ENCODE results near the gene HIVEP2. TPM values are rescaled to one million over a fixed set of nuclear protein-coding genes. Genes with fewer than 3 reads are reported as not detected.

HIVEP2 gene
- polyA plus RNA-seq, 1 donor: 15.6 TPM

DNA sequence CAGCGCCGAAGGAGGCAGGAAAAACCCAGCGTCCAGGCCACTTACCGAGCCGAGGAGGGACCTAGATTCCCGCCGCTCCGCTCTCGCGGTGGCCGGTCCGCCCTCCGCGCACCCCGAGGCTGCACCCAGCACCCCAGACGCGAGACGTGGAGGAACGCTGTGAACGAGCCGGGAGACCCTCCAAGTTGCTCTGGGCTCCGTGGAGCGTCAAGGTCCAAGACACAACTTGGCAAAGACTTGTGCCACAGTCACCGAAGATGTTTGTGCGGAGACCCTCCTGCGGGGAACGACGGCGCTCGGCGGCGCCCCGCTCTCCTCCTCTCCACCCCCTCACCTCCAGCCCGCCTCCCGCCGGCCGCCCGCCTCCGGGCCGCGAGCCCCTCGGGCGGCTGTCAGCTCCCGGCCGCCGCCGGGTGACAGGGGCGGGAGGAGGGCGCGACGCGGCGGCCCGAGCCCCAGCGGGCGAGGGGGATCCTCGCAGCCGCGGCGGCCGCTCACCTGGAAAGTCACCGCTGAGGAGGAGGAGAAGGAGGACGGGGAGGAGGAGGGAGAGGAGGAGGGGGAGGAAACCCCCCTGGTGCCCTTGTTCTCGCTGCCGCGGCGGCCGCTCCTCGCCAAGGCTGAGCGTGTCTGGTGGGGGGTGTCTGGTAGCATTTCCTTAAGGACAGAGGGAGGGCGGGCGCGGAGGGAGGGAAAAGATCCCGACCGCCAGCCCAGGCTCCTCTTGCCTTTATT, 637 bp upstream of the HIVEP2 start:
- DNase-seq (ENCODE audit: low read depth): no peak

DNA sequence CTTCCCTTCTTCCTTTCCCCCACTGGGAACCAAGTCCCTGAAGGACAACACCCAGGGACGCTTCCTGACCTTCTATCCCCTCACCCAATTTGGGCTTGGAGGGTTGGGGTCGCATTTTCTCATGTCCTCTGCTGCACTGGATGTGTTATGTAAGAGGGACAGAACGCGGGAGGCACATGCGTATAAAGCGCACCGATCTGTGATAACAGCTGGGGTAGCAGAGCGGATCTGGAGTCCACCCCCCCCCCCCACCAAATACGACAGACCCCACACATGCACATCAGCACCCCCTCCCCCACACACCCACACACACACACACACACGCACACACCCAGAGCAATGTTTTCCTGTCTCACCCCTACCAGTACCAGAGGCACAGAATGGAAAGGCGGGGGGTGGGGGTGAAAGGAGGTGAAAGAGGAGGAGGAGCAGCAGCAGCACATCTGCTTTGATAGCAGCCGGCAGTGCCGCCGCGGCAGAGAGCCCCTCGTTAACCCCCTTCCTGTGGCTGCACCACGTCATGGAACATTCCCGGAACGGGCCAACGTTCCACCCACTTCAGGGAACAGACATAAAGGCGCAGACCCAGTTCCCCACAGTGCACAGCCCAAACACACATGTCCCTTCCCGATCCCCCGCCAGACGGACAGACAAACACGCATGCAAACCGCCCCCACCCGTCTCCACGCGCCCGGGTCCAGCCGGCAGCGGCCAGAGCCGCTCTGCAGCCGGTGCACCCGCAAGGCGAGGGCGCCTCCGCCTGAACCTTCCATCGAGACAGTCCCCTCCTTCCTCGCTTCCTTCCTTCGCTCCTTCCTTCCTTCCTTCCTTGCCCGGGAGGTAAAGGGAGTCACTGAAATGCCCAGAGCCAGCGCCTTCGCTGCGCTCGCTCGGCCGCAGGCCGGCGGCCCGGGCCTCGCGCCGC, 590 bp downstream of the HIVEP2 start:
- no peak for DNase-seq (ENCODE audit: low read depth)

DNA sequence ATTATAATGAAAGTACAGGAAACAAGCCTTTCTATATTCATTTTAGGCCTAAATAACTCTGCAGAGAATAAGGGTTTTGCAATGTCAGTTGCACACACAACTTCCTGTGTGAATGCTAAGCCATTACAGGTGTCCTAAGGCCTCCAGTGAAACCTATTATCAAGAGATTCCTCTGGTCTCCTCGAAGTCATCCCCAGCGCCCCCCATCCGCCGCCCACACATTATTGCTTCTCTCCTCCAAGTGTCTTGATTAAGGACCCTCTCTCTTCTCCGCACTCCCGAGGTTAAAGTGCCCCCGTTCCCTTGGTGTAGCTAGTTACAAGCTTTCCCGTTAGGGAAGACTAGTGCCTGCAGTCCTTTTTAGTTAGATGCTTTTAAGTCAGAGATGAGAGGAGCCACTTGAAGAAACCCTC, 1.3 kb downstream of the HIVEP2 start:
- DNase-seq (ENCODE audit: low read depth): no peak

DNA sequence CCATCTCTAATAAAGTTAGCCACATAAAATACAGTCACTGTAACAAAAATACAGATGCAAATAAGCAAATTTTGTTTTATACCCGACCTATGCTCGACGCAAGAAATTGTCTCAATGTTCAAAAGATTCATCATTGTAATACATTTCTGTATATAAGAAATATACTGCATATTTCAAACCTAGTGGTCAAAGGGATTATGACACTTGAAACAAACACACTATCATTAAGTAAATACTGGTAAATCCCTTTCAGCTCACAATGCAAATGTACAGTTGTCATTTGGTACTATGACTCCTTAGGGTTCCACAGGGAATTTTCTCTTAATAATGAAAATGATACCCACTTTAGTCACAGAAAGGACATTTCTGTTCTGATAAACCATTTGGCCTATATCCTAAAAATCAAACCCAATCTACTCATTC, 2.2 kb downstream of the HIVEP2 start:
- DNase-seq (ENCODE audit: low read depth): no peak

DNA sequence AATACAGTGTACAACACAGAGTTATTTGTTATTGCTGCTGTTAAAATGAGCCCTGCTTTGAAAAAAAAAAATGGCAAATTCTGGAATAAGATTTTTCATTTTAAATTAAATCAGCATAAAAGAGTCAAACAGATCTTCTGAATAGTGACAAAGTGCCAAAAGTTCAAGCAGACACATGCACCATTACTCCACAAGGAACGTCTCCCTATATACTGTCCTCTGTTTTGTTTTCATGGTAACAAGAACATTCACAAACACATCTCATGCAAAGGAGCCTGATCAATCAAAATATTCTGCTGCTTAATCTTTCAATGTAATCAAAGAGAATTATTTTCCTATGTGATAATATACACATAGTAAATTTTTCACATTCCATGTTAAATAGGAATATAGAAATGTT, 2.7 kb downstream of the HIVEP2 start:
- no peak for DNase-seq (ENCODE audit: low read depth)

DNA sequence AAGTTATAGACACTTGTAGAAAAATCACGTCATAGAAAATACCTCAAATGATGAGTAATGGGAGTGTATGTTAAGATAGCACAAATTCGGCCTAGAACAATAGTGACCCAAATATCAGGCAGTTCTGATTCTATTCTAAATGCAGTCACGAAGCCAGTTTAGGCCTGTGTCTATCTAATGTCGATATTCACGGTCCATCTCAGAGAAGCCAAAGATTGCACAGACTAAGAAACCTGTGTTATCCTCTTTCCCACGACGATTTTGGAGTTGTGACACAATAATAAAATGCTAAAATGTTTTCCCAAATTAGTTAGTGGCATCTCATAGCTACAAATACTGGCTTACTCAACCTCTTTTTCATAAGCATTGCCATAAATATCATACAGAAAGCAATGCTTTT, 4.0 kb downstream of the HIVEP2 start:
- DNase-seq (ENCODE audit: low read depth): no peak

DNA sequence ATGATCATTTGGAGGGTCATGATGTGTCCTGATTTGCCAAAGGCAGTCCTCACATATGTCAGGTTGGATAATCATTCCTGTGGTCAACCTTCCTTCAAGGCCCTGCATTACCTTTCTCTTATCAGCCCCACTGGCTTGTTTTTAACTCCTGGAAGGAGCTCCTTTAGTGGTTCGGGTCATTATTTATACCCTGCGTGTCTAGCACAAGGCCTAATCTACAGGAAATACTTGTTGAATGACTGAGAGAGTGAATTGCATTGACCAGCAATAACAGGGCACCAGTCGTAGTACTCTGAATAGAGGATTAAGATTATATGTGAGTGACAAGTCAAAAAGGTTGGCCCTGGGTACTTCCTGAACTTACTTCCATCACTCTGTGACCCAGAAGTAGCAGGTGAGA, 4.5 kb downstream of the HIVEP2 start:
- no peak for DNase-seq (ENCODE audit: low read depth)

DNA sequence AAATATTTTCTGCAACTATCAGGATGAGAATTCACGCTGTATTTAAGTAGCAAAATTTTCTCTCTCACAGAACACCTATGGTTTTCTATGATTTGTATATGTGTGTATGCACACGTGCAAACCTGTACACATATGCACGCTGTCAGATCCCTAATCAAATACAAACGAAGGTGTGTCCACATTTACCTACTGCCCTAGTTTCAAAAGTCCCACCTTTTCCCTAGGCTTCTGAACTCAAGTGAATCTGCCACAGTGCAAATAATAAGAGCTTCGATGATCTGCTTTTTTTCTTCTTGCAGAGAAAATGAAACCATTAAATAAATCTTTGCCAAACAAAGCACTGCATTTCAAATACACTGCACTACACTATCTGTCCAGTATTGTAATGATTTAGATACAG, 6.5 kb downstream of the HIVEP2 start:
- DNase-seq (ENCODE audit: low read depth): no peak

DNA sequence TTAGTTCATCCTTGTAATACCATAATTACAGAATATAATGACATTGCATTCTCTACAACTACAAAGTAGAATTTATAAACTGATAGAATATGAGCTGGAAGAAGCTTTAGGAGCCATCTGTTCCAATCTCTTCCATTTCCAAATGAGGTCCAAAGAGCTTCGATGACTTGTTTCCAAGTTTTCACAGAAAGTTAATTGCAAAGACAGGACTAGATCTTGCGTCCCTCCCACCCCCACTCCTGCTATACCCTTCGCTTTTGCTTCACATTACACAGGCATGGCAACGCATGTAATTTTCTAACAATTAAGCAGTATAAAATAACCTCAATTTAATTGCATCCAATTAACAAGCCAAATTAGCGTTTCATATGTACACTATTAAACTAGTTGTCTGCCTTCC, 7.0 kb downstream of the HIVEP2 start:
- DNase-seq (ENCODE audit: low read depth): no peak

DNA sequence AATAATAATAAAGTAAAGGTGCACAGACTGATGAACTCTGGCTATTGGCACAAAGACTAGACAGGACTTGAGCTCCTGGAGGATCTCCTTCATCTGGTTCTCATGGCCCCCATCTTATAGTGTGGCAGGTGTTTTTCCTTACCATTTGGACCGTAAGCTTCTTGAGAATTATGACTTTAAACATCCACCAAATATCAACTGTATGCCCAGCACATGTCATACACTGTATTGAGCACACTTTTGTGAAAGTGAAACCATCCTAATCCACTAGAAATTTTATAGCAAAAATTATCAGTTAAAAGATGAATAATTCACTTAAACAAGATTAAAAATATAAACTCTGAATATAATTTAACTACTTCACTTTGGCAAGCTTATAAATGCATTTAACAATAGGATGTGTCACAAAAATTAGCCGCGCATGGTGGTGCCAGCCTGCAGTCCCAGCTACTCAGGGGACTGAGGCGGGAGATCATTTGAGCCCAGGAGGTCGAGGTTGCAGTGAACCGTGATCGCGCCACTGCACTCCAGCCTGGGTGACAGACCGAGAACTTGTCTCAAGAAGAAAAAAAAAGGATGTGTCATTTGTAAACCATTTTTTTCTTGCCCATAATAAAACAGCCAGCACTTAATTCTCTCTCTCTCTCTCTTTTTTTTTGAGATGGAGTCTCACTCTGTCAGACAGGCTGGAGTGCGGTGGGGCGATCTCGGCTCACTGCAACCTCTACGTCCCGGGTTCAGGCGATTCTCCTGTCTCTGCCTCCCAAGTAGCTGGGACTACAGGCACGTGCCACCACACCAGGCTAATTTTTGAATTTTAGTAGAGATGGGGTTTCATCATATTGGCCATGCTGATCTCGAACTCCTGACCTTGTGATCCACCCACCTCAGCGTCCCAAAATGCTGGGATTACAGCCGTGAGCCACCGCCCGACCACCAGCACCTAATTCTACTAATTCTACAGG, 9.1 kb downstream of the HIVEP2 start:
- DNase-seq (ENCODE audit: low read depth): no peak

DNA sequence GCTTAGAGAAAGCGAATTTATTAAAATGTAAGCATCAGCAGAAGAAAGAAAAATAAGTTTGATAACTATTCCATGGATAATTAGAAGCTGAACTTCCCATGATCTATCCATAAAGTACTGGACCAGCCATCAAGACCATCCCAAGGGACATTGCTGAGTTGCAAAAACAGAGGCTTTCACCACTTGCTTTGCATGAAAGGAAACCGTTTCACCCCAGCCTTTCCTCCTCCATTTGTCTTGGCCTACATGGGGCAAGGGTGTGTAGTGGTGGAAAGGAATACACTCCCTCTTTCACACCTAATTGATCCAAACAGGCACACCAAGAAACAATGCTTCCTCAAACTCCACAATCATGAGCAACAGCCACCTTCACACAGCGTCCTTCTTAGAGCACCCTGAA, 10.4 kb downstream of the HIVEP2 start:
- no peak for DNase-seq (ENCODE audit: low read depth)

DNA sequence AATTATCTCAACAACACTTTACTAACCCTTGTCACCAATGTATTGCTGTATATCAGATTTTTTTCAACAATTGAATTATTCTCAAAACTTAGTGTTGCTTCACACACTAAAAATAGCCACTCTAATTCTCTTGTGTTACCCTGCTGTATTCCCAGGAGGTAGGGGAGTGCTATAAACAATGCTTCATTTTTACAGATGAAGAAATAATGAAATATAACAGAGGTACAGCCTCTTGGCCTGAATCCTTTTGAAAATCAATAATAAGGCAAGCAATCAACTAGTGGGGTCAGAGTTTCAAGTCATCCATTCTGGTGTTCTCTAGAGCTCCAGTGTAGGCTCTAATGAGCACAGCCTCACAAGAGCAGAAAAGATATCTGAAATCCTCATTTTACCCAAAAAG, 10.9 kb downstream of the HIVEP2 start:
- DNase-seq (ENCODE audit: low read depth): no peak

DNA sequence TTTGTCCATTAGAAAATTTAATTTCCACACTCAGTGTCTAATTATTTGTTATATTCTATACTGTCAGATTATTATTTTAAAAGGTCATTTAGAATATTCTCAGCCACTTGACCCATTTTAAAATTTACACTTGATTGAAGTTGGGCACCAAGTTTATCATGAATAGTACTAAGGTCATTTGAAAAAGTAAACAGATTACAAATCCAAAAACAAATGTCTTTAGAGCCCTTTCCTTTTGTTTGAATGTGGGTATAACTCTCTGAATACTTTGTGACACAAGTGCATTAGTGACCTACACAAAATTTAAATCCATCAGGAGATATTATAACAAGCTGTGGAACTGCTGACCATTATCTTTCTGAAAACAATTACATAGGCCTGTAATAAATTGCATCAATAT, 11.3 kb downstream of the HIVEP2 start:
- no peak for DNase-seq (ENCODE audit: low read depth)

DNA sequence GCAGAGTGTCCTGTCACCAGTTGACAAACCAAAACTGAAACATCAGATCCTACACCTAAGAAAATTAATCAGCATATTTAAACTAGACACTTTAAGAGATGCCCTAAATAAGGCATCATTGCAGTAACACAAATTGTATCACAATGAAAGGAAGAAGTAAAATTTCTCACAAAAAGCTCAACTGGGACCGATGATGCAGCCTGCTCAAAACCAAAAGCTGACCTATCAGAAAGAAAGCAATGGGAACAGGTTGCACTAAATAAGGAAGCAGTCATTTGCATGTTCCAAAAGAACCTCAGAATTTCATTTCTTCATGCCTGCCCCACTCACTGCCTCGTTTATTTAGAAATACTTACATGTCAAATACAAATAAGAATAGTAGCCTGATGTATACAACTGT, 12.1 kb downstream of the HIVEP2 start:
- DNase-seq (ENCODE audit: low read depth): no peak

DNA sequence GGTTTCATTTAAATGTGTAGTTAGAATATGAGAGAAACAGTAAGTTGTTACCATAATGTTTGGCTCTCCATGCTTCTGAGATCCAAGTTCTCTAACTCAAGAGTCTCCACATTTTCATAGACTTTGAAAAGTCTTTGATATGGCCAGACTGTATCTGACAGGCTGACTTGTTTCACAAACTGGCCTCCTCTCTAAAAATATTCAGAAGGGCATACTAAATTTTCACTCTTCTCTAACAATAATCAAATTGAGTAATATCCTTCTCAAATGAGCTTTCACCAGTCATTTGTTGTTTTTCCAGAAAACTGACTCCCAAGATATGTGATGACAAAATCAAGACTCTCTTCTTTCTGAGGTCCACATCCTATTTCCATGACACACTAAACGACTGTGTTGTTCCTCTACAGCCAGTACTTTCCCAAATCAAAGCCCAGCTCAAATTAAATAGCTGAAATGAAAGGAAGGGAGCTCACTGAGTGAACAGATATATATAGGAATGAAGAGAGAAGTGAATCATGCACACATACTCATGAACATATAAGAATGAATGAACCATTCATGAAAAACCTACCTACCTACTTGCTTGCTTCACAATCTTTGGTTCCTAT, 15.1 kb downstream of the HIVEP2 start:
- no peak for DNase-seq (ENCODE audit: low read depth)

DNA sequence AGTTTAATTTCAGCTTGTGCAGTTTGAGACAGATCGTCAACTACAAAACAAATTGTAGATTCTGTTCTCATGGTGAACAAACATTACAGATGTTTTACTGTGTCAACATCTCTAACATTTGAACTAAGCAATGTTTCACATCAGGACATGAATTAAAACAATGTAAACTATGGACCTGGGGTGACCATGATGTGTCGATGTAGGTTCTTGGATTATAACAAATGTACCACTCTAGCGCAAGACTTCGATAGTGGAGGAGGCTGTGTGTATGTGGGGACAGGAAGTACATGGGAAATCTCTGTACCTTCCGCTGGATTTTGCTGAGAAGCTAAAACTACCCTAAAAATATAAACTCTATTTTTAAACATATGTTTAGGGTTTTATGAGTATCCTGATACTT, 17.1 kb downstream of the HIVEP2 start:
- no peak for DNase-seq (ENCODE audit: low read depth)

DNA sequence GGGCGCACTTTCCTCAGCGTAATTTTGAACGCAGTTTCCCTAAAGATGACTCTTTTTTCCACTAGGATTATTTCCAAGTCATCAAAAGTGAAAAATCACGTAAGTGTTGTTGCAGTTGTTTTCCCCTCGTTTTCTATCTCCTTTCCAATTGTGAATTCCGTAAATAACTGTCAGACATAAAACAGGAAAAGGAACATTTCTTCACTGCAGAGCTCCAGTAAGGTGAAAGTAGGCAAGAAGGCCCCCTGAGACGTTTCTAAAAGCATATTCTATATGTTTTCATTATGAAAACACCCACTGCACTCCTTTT, 17.8 kb downstream of the HIVEP2 start:
- DNase-seq (ENCODE audit: low read depth): no peak

DNA sequence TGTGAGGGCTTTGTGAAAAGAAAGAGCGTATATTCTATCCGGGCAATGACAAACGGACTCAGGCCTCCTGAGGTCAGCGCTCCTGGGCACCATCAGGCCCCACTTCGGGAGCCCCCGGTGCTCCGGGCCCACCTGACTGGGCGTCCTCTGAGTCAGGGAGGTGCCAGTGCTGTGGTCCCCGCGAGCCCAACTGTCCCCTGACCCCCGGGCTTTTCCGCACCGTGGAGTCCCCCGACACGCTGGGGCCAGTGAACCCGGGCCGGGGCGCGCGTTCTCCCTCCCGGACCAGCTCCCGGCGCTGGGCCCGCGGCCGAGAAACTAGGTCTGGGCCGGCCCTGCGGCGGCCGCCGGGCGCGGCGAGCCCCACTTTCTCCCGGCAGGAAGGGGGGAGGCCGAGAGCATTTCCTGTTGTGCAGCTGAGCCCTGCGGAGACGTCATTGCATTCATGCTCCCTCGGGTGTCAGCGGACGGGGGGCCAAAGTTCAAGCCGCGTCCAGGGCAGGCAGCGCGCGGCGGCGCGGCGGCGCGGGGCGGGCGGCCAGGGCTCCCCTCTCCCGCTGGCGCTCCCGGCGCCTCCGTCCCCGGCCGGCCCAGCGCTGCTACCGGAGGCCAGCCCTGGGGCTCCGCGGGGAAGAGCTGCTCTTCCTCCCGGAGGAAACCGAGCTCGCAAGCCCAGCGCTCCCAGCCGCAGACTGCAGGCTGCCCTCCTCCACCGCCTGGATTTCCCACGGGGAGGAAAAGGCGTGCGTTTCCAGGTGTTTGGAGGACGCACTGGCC, 18.3 kb downstream of the HIVEP2 start:
- no peak for DNase-seq (ENCODE audit: low read depth)

DNA sequence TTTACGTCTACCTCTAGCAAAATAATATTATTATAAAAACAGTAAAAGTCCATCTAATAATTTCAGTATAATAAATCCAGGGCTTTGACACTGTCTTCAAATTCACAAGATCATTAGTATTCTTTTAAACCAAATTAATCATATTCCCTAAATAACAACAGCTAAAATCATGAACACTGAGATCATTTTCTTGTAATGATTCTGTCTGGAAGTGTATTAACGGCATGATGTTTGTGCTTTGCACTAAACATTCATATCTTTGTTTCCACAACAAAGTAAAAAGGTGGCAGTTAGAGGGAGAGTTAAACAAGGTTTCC, 18.8 kb downstream of the HIVEP2 start:
- no peak for DNase-seq (ENCODE audit: low read depth)

DNA sequence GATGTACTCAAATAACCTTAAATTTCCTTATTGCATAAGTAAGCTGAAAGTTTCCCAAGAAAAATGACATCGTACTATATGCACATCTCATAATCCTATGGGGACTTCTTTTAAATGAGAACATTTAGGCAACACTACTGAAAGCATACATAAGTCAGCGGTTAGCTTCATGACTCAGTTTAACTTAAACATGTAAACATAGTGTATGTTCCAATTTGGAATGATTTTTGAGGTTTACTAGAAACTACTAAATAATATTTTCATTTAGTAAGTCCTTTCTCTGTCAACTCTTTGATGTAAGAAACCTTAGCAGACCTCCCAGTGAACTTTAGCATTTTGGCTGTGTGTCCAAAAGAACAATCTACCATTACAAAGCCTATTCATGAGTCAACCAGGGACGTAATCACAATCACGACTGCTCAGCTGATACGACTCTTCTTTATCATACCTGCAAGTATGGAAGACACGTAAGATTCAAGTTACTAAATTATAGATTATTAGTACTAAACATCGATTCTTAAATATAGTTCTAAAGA, 19.3 kb downstream of the HIVEP2 start:
- no peak for DNase-seq (ENCODE audit: low read depth)

Measured in forelimb muscle (tissue), 1 donor.